C4-2B (cell line): Measurements from ENCODE around the gene DCBLD2.
A peak's percentile ranks its signal among the peaks of the same experiment; 100 is the strongest.

Experiments used
- H3K27ac ChIP-seq: fragments of 450-650 bp; 2 replicates; pipeline ENCODE4 v1.5.1; 2017
- CTCF ChIP-seq: fragments of 450-650 bp; conservative IDR thresholded peaks from 2 replicates; pipeline ENCODE4 v1.5.1; 2017; ENCODE audit warnings: mild to moderate bottlenecking
- ZFX ChIP-seq: fragments of 450-650 bp; IDR thresholded peaks from 2 replicates; pipeline ENCODE4 v1.6.1; 2017

DCBLD2 gene

DNA sequence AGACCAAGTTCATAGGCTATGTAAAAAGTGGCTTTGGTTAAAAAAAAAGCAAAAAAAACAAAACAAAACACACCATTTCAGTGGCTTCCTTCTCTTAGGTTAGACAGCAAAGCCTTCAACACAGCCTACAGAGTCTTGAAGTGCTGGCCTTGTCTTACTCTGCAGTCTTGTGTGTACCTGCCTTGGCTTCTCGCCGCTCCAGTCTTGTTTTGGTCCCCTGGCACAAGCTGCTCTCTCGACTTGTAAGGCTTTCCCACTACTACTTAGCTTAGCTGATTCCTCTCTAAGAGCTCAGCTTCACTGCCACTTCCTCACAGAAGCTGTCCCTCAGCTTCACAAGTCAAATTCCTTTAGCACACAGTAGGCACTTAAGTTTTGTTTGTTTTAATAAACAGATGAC is 75.4 kb downstream of the DCBLD2 start:
- H3K27ac ChIP-seq = no peak overlapping the region
- TF ChIP-seq ZFX (no peak), CTCF (no peak)

DNA sequence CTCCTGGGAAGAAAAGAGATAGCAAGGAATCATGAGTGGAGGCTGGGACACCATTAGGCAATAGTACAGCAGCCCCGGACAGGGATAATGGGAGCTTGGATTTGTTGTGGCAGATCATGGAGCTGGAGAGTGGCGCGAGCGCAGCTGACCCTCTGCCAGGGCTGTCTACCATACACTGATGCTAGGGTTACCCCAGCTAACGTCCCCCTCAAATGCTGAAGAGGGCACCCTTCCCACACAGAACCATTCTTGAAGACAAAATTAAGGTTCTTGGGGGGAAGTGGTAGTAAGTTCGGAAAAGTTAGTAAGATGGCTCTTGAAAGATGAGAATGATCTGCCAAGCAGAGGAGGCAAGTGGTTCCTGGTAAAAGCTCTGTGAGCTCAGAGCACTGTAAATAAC is 77.2 kb downstream of the DCBLD2 start:
- no peak overlapping the region for H3K27ac ChIP-seq
- TF ChIP-seq CTCF = no peak
- TF ChIP-seq ZFX = no peak

DNA sequence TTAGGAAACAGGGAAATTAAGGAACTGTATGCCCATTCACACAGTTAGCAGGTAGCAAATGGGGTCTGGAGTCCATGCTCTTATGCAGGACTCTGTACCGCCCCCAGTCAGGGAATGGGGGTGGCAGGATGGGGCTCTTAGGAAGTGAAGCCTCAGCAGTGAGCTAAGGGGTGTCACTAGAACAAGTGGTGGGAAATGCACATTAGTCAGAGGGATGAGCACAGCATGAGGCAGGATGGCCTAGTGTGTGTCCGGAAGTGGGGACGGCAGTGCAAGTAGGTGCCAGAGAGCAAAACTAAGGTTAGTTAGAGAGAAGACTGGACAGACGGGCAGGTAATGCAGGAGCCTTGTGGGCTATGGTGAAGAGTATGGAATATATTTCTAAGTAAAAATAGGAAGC is 77.7 kb downstream of the DCBLD2 start:
- no peak overlapping the region for H3K27ac ChIP-seq
- TF ChIP-seq ZFX = no peak
- TF ChIP-seq CTCF = no peak

- H3K27ac ChIP-seq = no peak overlapping the region
- TF ChIP-seq ZFX = no peak
- no peak for TF ChIP-seq CTCF
These were observed 80.4 kb downstream of the DCBLD2 start for GRCh38 chr3:98821063-98821462.

DNA sequence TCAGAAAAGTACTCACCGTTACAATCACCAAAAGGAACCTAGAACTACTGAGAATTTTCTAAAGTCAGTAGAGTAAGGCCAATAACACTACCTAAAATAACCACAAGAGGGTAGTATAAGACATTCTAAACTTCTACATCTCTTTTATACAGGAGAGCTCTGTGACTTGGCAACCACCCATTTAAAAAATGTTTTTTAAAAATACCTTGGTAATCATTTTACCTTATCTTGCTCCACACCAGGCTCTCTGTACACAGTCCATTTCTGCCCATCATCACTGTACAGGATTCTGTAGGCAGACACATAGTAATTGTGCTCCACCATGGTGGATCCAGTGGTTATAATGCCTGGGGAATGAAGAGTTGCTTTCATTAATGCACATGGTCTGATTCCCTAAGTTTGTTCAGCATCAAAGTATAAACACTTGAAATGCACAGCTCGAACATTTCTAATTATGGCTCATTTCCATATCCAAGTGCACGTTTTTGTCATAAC is 83.9 kb downstream of the DCBLD2 start:
- TF ChIP-seq ZFX (no peak), CTCF (peak; percentile 71)

GRCh38 chr3:98814817-98815420 is 86.6 kb downstream of the DCBLD2 start:
- no peak overlapping the region for H3K27ac ChIP-seq
- TF ChIP-seq CTCF (no peak), ZFX (no peak)

More for the DNA sequence above, 83.9 kb downstream of the DCBLD2 start:
- no peak overlapping the region for H3K27ac ChIP-seq

- H3K27ac ChIP-seq = no peak overlapping the region
- TF ChIP-seq ZFX = no peak
- TF ChIP-seq CTCF = peak; percentile 71
These were observed 88.6 kb downstream of the DCBLD2 start for GRCh38 chr3:98812851-98813374.
